OCI-LY3 (cell line): ENCODE results near the gene ABLIM2.

Source experiments
- H2AFZ ChIP-seq: fragments of 200-600, 300-600 bp; shearing (Covaris generic); 2 replicates; pipeline ENCODE4 v1.6.0; 2014; ENCODE audit warnings: antibody characterized with exemption, low read depth, low read length
- H3K27ac ChIP-seq: fragments of 200-600, 300-600 bp; sonication (generic); 2 replicates; pipeline ENCODE4 v1.5.1; 2014; ENCODE audit warnings: mild to moderate bottlenecking, low read length, moderate library complexity, mixed read lengths
- H3K27me3 ChIP-seq: fragments of 200-600, 300-600 bp; sonication (generic); 2 replicates; pipeline ENCODE4 v1.6.1; 2014; ENCODE audit warnings: low read depth, low read length, mixed read lengths
- H3K36me3 ChIP-seq: fragments of 200-600, 300-600 bp; sonication (generic); replicated peaks from 2 replicates; pipeline ENCODE3; 2014; ENCODE audit warnings: low read depth, low read length, mixed read lengths
- H3K4me1 ChIP-seq: fragments of 300-600, 200-600 bp; sonication (generic); 2 replicates; pipeline ENCODE4 v1.6.1; 2014; ENCODE audit warnings: low read length, mixed read lengths
- H3K4me2 ChIP-seq: fragments of 200-600, 300-600 bp; sonication (generic); 2 replicates; pipeline ENCODE4 v1.6.1; 2014; ENCODE audit warnings: low read length, mixed read lengths
- H3K4me3 ChIP-seq: fragments of 300-600, 200-600 bp; sonication (generic); 2 replicates; pipeline ENCODE4 v1.5.1; 2014; ENCODE audit warnings: antibody characterized with exemption, mild to moderate bottlenecking, low read length, moderate library complexity
- H3K79me2 ChIP-seq: fragments of 300-600, 200-600 bp; shearing (Covaris generic); 2 replicates; pipeline ENCODE4 v1.6.1; 2014; ENCODE audit warnings: mild to moderate bottlenecking, low read length, mixed read lengths
- H3K9ac ChIP-seq: fragments of 300-600, 200-600 bp; shearing (Covaris generic); 2 replicates; pipeline ENCODE4 v1.6.0; 2014; ENCODE audit warnings: mild to moderate bottlenecking, low read length, moderate library complexity
- H3K9me3 ChIP-seq: fragments of 200-600, 300-600 bp; shearing (Covaris generic); 2 replicates; pipeline ENCODE4 v1.6.1; 2014; ENCODE audit warnings: low read length, mixed read lengths; ENCODE audit not compliant: insufficient read depth
- H4K20me1 ChIP-seq: fragments of 200-600, 300-600 bp; sonication (generic); 2 replicates; pipeline ENCODE4 v1.6.1; 2016; ENCODE audit warnings: low read length, mixed read lengths; ENCODE audit not compliant: insufficient read depth
- CTCF ChIP-seq: fragments of 200-600, 300-600 bp; sonication (generic); IDR thresholded peaks from 2 replicates; pipeline ENCODE4 v1.5.1; 2014; ENCODE audit warnings: antibody characterized with exemption, low read length, low read depth
- EZH2phosphoT487 ChIP-seq: fragments of 200-600 bp; shearing (Covaris generic); IDR thresholded peaks from 2 replicates; pipeline ENCODE4 v1.6.1; 2018; ENCODE audit warnings: antibody characterized with exemption, mixed run types, low read depth

The ABLIM2 gene

GRCh38 chr4:7938609-7939376, 219.8 kb downstream of the ABLIM2 start:
- no peaks in the 10 kb centered on the region for H3K4me1 ChIP-seq
- H2AFZ ChIP-seq, result no peak overlapping the region
- H3K79me2 ChIP-seq, result no peaks in the 10 kb centered on the region
- 0 out of 2 replicates have a peak, but pooled peaks cover 8% of the 10 kb centered on the region for H3K27me3 ChIP-seq
- H3K36me3 ChIP-seq, result no peaks in the 10 kb centered on the region
- no peak overlapping the region for H3K9ac ChIP-seq
- H4K20me1 ChIP-seq, result no peaks in the 10 kb centered on the region
- no peak overlapping the region for H3K4me3 ChIP-seq
- TF ChIP-seq CTCF, result no peak
- TF ChIP-seq EZH2phosphoT487, result no peak
- no peak overlapping the region for H3K27ac ChIP-seq
- no peaks in the 10 kb centered on the region for H3K9me3 ChIP-seq
- H3K4me2 ChIP-seq, result no peak overlapping the region

DNA sequence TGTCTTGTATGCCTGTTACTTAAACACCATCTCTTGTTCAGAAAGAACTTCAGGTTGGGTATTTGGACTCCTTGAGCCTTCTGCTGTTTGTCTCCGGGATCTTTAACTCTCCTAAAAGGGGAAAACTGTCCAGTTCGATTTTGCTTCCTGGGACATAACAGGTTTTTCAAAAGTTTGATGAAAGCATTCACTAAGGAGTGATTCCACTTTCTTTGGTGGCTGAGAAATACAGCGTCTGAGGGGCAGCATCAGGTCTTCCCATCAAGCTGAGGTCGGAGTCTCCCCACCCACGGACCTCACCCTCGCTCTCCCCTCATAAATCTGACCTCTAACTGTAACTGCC, 220.4 kb downstream of the ABLIM2 start:
- no peak overlapping the region for H3K27ac ChIP-seq
- no peak overlapping the region for H3K4me2 ChIP-seq
- H3K9me3 ChIP-seq, result no peaks in the 10 kb centered on the region
- H3K79me2 ChIP-seq, result no peaks in the 10 kb centered on the region
- no peaks in the 10 kb centered on the region for H3K36me3 ChIP-seq
- H3K27me3 ChIP-seq, result 0 out of 2 replicates have a peak, but pooled peaks cover 8% of the 10 kb centered on the region
- no peak overlapping the region for H3K4me3 ChIP-seq
- TF ChIP-seq EZH2phosphoT487, result no peak
- no peak for TF ChIP-seq CTCF
- H3K4me1 ChIP-seq, result no peaks in the 10 kb centered on the region
- H3K9ac ChIP-seq, result no peak overlapping the region
- H2AFZ ChIP-seq, result no peak overlapping the region
- H4K20me1 ChIP-seq, result no peaks in the 10 kb centered on the region

DNA sequence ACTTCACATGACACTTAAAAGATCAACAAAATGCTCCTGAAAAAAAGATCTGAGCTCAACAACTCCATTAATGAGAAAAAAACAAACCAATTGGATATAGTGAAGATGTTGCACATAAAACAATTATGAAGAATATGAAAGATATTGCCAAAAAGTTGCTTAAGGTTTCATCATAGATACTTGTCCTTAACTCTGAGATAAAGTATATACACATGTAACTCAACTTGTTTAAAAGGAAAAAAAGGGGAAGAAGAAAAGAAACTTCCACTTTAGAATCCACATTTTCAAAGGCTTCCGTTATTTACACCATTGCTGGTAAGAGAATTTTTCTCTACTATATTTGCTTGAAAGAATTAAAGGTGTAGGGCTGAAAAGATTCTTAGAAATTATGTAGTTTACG, 221.6 kb downstream of the ABLIM2 start:
- Histone ChIP-seq H3K79me2 (no peaks in the 10 kb centered on the region), H3K4me2 (no peak overlapping the region), H2AFZ (no peak overlapping the region), H3K27ac (no peak overlapping the region), H3K27me3 (0 out of 2 replicates have a peak, but pooled peaks cover 8% of the 10 kb centered on the region), H3K9me3 (no peaks in the 10 kb centered on the region), H3K9ac (no peak overlapping the region), H3K36me3 (no peaks in the 10 kb centered on the region), H3K4me3 (no peak overlapping the region), H4K20me1 (no peaks in the 10 kb centered on the region), H3K4me1 (no peaks in the 10 kb centered on the region)
- no peak for TF ChIP-seq CTCF
- TF ChIP-seq EZH2phosphoT487, result no peak

DNA sequence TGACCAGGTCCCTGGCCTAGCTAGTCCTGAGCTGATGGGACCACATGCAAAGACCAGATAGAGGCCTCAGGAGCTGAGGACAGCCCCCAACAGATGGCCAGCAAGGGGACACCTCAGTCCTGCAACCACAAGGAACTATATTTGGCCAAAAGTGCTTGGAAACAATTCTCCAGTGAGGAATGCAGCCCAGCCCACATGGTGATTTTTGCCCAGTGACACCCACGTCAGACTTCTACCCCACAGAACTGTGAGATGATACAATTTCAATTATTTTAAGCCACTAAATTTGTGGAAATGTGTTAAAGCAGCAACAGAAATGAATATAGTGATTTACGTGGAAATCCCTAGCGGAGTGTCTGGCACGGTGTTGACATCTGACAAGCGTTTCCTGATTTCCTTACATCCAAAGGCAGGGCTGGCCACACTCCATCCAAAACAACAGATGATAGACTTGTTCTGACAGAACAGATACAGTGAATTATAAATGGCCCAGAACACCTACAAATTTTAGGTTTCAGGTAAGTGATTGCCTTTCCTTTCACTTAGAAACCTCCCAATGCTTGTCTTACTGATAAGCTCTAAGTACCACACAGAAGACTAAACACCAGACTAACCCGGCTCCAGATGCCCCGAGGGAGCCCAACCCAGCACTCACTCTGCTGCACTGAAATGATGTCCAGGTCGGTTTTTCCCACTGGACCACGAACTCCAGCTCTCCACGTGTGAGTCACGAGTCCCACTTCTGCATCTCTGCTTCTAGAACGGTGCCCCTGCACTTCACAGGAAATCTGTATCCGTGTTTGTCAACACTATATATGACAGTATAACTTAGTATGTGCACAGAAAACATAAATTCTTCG, 224.7 kb downstream of the ABLIM2 start:
- no peaks in the 10 kb centered on the region for H3K9me3 ChIP-seq
- H3K4me2 ChIP-seq, result no peak overlapping the region
- no peaks in the 10 kb centered on the region for H3K36me3 ChIP-seq
- no peak overlapping the region for H3K9ac ChIP-seq
- H3K4me3 ChIP-seq, result no peak overlapping the region
- peaks cover 17% of the 10 kb centered on the region; the same call in 1 of the 2 replicates for H3K27me3 ChIP-seq
- H4K20me1 ChIP-seq, result no peaks in the 10 kb centered on the region
- no peak overlapping the region for H2AFZ ChIP-seq
- no peak for TF ChIP-seq EZH2phosphoT487
- no peak for TF ChIP-seq CTCF
- no peaks in the 10 kb centered on the region for H3K4me1 ChIP-seq
- no peak overlapping the region for H3K27ac ChIP-seq
- H3K79me2 ChIP-seq, result no peaks in the 10 kb centered on the region
